ENCODE results near the gene MGAT5B.
"Not testable (repeated sequence)": the region's sequence is repeated elsewhere in the genome, so short reads cannot be mapped to it uniquely, and the experiment has no call there.

The MGAT5B gene

GRCh38 chr17:76952402-76952801 is 84.2 kb downstream of the MGAT5B start:
- no peak for DNase-seq

- no peak for DNase-seq
These were observed 84.9 kb downstream of the MGAT5B start for GRCh38 chr17:76953066-76953465.

GRCh38 chr17:76953946-76954345 is 85.7 kb downstream of the MGAT5B start:
- DNase-seq, result no peak

GRCh38 chr17:76955191-76955590 is 87.0 kb downstream of the MGAT5B start:
- DNase-seq, result no peak

GRCh38 chr17:76956846-76957540 is 88.8 kb downstream of the MGAT5B start:
- DNase-seq, result no peak

GRCh38 chr17:76957678-76958464 is 89.7 kb downstream of the MGAT5B start:
- DNase-seq, result no peak

- no peak for DNase-seq
These were observed 90.8 kb downstream of the MGAT5B start for GRCh38 chr17:76958974-76959373.

- no peak for DNase-seq
These were observed 93.7 kb downstream of the MGAT5B start for GRCh38 chr17:76961869-76962268.

- no peak for DNase-seq
These were observed 94.7 kb downstream of the MGAT5B start for GRCh38 chr17:76962858-76963257.

- no peak for DNase-seq
These were observed 97.8 kb downstream of the MGAT5B start for GRCh38 chr17:76966016-76966415.

GRCh38 chr17:76966486-76967181 is 98.4 kb downstream of the MGAT5B start:
- no peak for DNase-seq

- no peak for DNase-seq
These were observed 99.6 kb downstream of the MGAT5B start for GRCh38 chr17:76967762-76968161.

- DNase-seq, result no peak
These were observed 100.7 kb downstream of the MGAT5B start for GRCh38 chr17:76968707-76969597.

- no peak for DNase-seq
These were observed 101.5 kb downstream of the MGAT5B start for GRCh38 chr17:76969598-76970172.

- not testable (repeated sequence) for DNase-seq
These were observed 102.0 kb downstream of the MGAT5B start for GRCh38 chr17:76970228-76970627.

- no peak for DNase-seq
These were observed 103.9 kb downstream of the MGAT5B start for GRCh38 chr17:76972046-76972641.

- no peak for DNase-seq
These were observed 104.8 kb downstream of the MGAT5B start for GRCh38 chr17:76973040-76973439.

- no peak for DNase-seq
These were observed 106.5 kb downstream of the MGAT5B start for GRCh38 chr17:76974721-76975120.

GRCh38 chr17:76978050-76978449 is 109.8 kb downstream of the MGAT5B start:
- DNase-seq, result not testable (repeated sequence)

GRCh38 chr17:76981545-76982295 is 113.5 kb downstream of the MGAT5B start:
- DNase-seq, result no peak

Measured in inflammatory macrophage (primary cell).